Effector CD4-positive, alpha-beta T cell (primary cell): ENCODE data around the gene UTS2B.

Experiments
- DNase-seq: peaks from one replicate; pipeline ENCODE4 v3.0.0-alpha.2; 2020

Gene UTS2B

GRCh38 chr3:191236646-191237045 lies 93.7 kb downstream of the UTS2B start:
- DNase-seq, result no peak

- no peak for DNase-seq
Measured at GRCh38 chr3:191235331-191236314, 94.7 kb downstream of the UTS2B start.

DNA sequence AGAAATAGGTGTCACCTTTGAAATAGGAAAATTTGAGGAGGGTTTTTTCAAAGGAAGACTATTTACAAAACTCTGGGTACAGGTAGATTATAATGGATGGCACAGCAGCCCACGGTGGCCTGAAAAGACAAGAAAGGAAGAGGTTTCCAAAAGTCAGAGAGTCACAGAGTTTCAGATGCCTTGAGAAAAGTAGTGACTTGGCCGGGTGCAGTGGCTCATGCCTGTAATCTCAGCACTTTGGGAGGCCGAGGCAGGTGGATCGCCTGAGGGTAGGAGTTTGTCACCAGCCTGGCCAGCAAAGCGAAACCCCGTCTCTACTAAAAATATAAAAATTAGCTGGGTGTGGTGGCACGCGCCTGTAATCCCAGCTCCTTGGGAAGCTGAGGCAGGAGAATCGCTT lies 96.1 kb downstream of the UTS2B start:
- no peak for DNase-seq

- no peak for DNase-seq
Measured at GRCh38 chr3:191227541-191227940, 102.8 kb downstream of the UTS2B start.

GRCh38 chr3:191221638-191222037 lies 108.7 kb downstream of the UTS2B start:
- no peak for DNase-seq

- no peak for DNase-seq
Measured at GRCh38 chr3:191220908-191221307, 109.4 kb downstream of the UTS2B start.

- no peak for DNase-seq
Measured at GRCh38 chr3:191217301-191217700, 113.0 kb downstream of the UTS2B start.
